MM.1S (cell line): Measurements from ENCODE around the gene SNX24.

Source experiments
- CTCF ChIP-seq: fragments of 300-600 bp; sonication (generic); IDR thresholded peaks from 2 replicates; pipeline ENCODE4 v1.5.1; 2016; ENCODE audit warnings: antibody characterized with exemption, low read length, mixed read lengths
- EZH2 ChIP-seq: fragments of 300-600 bp; sonication (generic); optimal IDR thresholded peaks from 2 replicates; pipeline ENCODE3; 2017; ENCODE audit warnings: low read depth, mild to moderate bottlenecking, antibody characterized with exemption, low read length, mixed read lengths
- EZH2phosphoT487 ChIP-seq: fragments of 300-600 bp; sonication (generic); IDR thresholded peaks from 2 replicates; pipeline ENCODE4 v1.6.1; 2018; ENCODE audit warnings: antibody characterized with exemption, low read length

GRCh38 chr5:122863240-122863639 is 17.8 kb downstream of the SNX24 start:
- TF ChIP-seq CTCF, result no peak
- TF ChIP-seq EZH2phosphoT487, result no peak
- no peak for TF ChIP-seq EZH2
